ENCODE results near the gene TNIP1. TPM values are rescaled to one million over a fixed set of nuclear protein-coding genes. Genes with fewer than 3 reads are reported as not detected.

TNIP1 gene
- polyA plus RNA-seq (ENCODE audit: insufficient read length), result 61.6 TPM
- long read RNA-seq, donor 1, transcript TNIP1-211 (18 exons, 2,274 nt), result major isoform, 5 of 24 reads
- long read RNA-seq, donor 1, partial matches to known transcripts, result 13 of 24 reads
- long read RNA-seq, donor 1, other reads (novel, unspliced or antisense), result 0 of 24 reads
- long read RNA-seq, donor 2, transcript TNIP1-211 (18 exons, 2,274 nt), result major isoform, 5 of 10 reads
- long read RNA-seq, donor 2, partial matches to known transcripts, result 0 of 10 reads
- long read RNA-seq, donor 2, other reads (novel, unspliced or antisense), result 0 of 10 reads
- long read RNA-seq, donor 3, partial matches to known transcripts, result 0 of 6 reads
- long read RNA-seq, donor 3, other reads (novel, unspliced or antisense), result 0 of 6 reads
- long read RNA-seq, donor 4, result 0 reads
- long read RNA-seq, donor 5, transcript TNIP1-211 (18 exons, 2,274 nt), result major isoform, 5 of 17 reads
- long read RNA-seq, donor 5, partial matches to known transcripts, result 10 of 17 reads
- long read RNA-seq, donor 5, other reads (novel, unspliced or antisense), result 0 of 17 reads
- long read RNA-seq, donor 6, transcript TNIP1-211 (18 exons, 2,274 nt), result major isoform, 5 of 11 reads
- long read RNA-seq, donor 6, partial matches to known transcripts, result 0 of 11 reads
- long read RNA-seq, donor 6, other reads (novel, unspliced or antisense), result 0 of 11 reads
- long read RNA-seq, donor 7, partial matches to known transcripts, result 5 of 13 reads
- long read RNA-seq, donor 7, other reads (novel, unspliced or antisense), result 0 of 13 reads
- long read RNA-seq, donor 8, partial matches to known transcripts, result 0 of 1 reads
- long read RNA-seq, donor 8, other reads (novel, unspliced or antisense), result 0 of 1 reads

- peak; percentile 88 for DNase-seq
Observed at GRCh38 chr5:151080613-151081430, at the start of gene TNIP1. Gene TNIP1, minus strand, starts transcription at chr5:151081034. Its CDS starts 15,939 bp downstream, at chr5:151065095.

GRCh38 chr5:151130235-151130921, 49.5 kb upstream of the TNIP1 start:
- DNase-seq, result no peak

DNA sequence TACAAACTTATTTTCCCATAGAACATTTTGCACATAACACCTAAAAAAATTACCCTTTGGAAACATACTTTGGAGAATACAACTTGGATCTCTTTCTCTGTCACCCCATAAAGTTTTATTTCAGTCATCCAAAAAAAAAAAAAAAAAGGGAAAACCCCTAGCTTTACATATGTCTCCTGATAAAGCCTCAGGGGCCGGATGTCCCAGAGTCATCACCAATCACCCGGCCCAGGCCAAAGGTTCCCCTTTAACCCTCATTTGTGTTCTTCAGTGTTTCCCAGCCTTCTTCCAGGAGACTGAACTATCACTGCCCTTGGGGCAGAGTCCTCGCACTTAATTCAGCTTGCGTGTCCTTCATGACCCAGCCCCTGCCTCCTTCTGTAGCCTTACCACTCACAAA, 48.0 kb upstream of the TNIP1 start:
- DNase-seq, result no peak

- no peak for DNase-seq
Observed at GRCh38 chr5:151127926-151128325, 47.1 kb upstream of the TNIP1 start.

- peak; percentile 59 for DNase-seq
Observed at GRCh38 chr5:151126199-151126645, 45.4 kb upstream of the TNIP1 start.

- no peak for DNase-seq
Observed at GRCh38 chr5:151125421-151125820, 44.6 kb upstream of the TNIP1 start.

DNA sequence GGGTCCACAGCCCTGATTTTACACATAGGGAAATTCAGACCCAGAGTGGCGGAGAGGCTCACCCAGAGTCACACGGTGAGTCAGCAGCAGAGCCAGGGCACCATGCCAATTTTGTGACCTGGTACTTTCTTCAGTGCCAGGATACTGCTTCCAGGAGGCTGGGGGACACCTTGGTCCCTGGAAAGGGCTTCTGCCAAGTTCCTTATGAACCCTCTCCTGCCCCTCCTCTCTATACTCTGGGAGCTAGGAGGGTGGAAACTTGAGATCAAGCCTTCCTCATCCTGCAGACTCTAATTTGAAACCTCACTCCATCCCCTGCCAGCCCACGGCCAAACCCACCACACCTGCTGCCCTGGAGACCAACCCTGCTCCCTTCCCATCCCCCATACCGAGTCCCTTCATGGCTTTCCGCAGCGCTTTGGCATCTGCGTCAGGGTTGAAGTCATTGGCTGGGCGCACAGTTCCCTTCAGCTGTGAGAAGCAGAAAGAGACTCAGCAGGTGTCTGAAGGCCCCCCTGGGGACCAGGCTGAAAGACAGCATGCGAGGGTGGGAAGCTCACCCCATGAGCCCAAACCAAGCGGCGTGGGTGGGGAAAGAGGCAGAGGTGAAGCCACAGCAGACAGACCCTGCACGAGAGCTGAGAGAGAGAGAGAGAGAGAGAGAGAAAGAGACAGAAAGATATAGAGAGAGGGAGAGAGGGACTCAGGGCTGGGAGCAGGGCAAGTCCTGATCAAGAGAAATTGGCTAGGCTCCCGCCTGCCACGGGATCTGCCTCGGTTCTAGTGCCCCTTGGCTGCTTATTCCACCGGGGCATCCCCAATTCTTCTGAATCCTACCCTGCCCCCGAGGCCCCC, 43.3 kb upstream of the TNIP1 start:
- no peak for DNase-seq

DNA sequence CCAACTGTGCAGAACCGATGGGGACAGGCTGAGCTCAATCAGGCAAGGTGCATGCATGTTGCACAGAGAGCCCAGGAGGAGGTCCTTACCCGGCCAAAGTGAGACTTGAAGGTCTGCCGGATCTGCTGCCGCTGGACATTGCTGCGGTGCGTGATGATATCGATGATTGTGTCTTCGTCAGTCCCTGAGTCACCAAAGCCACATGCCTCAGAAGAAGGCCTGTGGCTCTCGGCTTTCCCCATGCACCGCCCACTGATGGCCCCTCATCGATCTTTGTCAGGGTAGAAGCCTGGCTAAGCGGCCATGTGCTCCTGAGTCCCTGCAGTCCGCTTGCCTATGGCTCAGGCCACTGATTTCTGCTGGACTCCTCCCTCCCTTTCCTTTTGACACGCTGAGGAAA, 42.0 kb upstream of the TNIP1 start:
- DNase-seq, result no peak

DNA sequence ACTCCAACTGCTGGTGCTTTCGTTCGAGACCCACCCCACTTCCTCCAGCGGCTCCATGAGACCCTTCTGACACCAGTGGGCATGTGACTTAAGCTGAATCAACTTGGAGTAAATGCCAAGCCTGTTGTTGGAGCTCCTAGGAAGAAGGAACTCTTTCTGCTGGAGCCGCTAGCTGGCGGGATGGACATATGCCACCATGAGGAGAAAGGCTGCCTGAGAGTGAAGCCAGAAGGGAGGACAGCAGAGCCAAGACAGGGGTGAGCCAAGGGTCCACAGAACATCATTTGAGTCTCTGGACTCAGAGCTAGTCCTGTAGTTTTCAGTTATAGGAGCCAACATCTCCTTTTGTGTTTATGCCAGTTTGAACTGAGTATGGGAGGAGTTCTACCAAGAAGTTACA, 40.8 kb upstream of the TNIP1 start:
- no peak for DNase-seq

- DNase-seq, result no peak
Observed at GRCh38 chr5:151121095-151121494, 40.3 kb upstream of the TNIP1 start.

DNA sequence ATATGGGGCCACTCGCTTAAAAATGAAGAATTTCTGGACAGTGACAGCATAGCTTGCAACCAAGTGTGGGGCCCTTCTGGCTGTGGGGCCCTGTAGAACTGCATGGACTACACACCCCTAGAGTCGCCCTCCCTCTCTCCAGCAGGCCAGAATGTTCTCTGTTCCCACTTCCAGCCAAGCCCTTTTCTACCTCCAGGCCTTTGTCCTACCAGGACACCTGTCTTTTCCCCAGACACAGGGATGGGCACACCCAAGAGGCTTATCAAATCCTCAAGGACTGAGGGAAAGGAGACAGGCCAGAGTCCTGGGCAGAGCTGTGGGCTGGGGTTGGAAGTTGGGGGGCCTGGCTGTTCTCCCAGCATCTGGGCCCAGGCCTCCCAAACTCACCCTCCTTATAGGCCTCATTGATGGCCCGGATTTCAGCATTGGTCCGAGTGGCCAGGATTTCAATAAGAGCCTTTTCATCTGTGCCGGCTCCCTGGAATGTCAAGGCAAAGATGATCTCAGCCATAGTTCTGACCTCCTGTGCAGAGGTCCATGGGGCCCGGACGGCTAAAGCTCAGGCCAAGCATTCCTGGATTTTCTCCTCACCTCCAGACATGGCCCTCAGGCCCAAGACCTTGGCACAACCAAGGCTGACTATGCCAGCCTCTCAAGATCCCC, 38.2 kb upstream of the TNIP1 start:
- DNase-seq, result no peak

DNA sequence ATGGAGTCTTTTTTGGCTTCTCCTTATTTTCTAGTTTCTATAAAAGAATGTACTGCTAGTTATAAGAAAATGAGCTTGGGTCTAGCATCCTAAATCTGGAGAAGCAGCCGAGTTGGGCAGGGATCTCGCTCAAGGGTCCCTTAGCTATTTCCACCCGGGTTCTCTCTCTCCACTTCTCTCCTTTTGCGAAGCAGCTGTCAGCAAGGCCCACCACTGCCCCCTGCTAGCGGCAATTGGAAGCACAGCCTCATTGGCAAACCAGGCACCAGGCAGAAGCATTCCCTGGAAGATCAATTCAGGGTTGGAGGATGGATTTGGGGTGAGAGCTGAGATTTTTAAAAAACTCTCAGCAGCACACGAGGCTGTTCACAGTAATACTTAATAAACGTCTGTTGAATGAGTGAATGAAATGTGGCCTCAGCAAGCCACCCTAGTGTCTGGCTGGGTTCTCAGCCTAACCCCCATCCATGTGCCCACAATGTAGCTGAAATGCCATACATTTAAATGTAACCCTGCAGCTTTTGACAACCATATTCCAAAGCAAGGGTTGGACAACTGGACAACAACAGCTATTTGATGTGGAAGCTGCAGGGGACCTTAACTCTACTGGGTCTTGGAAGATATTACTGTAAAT, 34.6 kb upstream of the TNIP1 start:
- peak; percentile 45 for DNase-seq

DNA sequence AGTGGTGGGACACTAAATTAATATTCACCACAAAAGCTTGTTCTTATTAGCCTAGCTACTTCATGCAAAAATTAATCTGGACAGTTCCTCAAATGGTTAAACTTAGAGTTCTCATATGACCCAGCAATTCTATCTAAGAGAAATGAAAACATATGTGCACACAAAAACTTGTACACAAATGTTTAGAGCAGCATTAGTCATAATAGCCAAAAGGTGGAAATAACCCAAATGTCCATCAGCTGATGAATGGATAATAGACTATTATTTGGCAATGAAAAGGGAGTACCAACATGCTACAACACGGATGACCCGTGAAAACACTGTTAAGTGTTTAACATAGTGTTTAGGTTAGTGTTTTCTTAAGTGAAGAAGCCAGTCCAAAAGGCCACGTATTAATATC, 32.8 kb upstream of the TNIP1 start:
- DNase-seq, result no peak

DNA sequence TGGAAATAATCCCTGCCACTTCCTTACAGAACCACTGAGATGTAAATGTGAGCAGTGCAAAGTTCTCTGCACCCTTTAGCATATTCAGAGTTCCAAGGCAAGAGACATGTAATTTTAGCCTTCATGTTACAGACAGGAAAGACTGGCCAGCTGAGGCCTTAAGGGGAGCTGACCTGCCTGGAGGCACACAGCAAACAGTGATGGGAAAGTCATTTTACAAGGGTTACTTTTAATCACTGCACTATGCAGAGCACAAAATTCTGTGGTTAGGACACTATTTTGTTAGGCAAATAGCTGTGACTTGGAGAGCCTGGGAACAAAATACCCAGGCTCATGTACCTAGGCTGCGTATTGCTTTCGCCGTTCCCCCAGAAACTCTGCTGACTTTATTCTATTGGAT, 30.2 kb upstream of the TNIP1 start:
- no peak for DNase-seq

DNA sequence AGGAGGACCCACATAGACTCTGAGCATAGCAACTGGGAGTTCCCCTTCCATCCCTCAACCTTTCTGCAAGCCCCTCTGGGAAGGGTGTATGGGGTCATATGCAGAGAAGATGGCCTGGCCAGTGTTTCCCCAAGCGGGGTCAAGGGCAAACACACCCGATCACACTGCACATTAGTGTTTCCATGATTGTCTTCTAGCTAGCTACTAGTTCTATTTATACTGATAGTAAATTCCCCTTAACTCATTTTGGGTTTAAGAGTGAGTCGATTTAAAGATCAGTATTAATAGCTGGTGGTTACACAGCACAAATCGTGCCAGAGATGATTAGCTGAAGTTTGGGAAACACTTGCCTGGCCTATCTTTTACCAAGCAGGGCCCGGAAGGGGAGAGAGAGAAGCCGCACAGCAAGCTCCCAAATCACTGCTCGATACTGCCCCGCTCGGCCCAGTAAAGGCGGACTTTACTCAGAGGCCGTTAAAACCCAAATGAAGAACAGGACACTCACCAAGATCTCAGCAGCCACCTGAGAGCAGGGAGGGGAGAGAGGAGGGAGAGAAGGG, 29.4 kb upstream of the TNIP1 start:
- no peak for DNase-seq

DNA sequence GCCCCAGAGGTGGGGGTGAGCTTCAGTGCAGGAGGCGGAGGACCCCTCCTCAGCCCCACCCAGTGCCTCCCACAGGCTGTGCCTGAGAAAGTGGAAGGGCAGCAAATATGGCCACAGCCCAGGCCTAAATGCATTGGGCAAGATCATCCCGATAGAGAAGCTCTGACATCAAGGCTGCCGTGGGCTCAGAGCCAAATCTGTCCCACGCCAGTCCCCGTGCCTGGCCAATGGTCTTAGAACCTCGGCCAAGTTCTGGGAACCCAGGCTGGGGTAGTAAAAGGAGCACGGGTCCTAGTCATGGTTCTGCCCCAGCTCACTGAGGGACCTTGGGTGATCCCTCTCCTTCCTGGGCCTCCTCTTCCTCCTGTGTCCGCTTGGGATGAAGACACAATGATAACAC, 27.7 kb upstream of the TNIP1 start:
- no peak for DNase-seq

GRCh38 chr5:151107738-151108520, 27.1 kb upstream of the TNIP1 start:
- DNase-seq, result no peak

GRCh38 chr5:151107084-151107483, 26.2 kb upstream of the TNIP1 start:
- no peak for DNase-seq
